ENCODE results near the gene SCAMP3. TPM values are rescaled to one million over a fixed set of nuclear protein-coding genes. Genes with fewer than 3 reads are reported as not detected.

SCAMP3 gene
- 25.8 and 28.2 TPM in 2 replicates for total RNA-seq

GRCh38 chr1:155261852-155262673 lies at the start of gene SCAMP3:
Gene SCAMP3 (minus strand): TSS chr1:155262360. CDS start chr1:155262151, 209 bp downstream.

GRCh38 chr1:155308493-155309422 lies 46.6 kb upstream of the SCAMP3 start, which contains the start of gene FDPS:
Gene FDPS (plus strand): TSS chr1:155308866. CDS start chr1:155309790, 924 bp downstream.

GRCh38 chr1:155301342-155301841 lies 39.2 kb upstream of the SCAMP3 start, which contains the start of gene PKLR:
Gene PKLR (minus strand): TSS chr1:155301438. CDS start chr1:155301395, 43 bp downstream.

GRCh38 chr1:155277070-155277901 lies 15.1 kb upstream of the SCAMP3 start, which contains the start of gene HCN3:
Gene HCN3 (plus strand): TSS chr1:155277463. CDS start chr1:155277591, 128 bp downstream.

GRCh38 chr1:155273343-155274245 lies 11.4 kb upstream of the SCAMP3 start, which contains the start of gene CLK2:
Gene CLK2 (minus strand): TSS chr1:155273504. CDS start chr1:155270977, 2,527 bp downstream.

GRCh38 chr1:155255243-155256007 lies 6.7 kb downstream of the SCAMP3 start, which contains the start of gene ENTREP3:
Gene ENTREP3 (minus strand): TSS chr1:155255483. CDS start chr1:155254877, 606 bp downstream.

GRCh38 chr1:155208541-155209311 lies 53.4 kb downstream of the SCAMP3 start, which contains the start of gene MTX1:
Gene MTX1 (plus strand): TSS chr1:155208695. CDS start chr1:155208805, 110 bp downstream.

GRCh38 chr1:155207806-155208540 lies 54.2 kb downstream of the SCAMP3 start, which contains the start of gene THBS3:
Gene THBS3 (minus strand): TSS chr1:155207897. CDS start chr1:155207876, 21 bp downstream.

Other genes starting within 250 kb of the SCAMP3 start
- gene DCST2, start 228.6 kb downstream of the SCAMP3 start, total RNA-seq = 0.09 and 0.11 TPM in 2 replicates
- gene DCST1, start 228.5 kb downstream of the SCAMP3 start, total RNA-seq = not detected in 2 replicates
- gene ADAM15, start 211.0 kb downstream of the SCAMP3 start, total RNA-seq = 97.1 and 129 TPM in 2 replicates
- 13.7 and 15.3 TPM in 2 replicates for gene EFNA4, start 198.6 kb downstream of the SCAMP3 start, total RNA-seq
- gene EFNA3, start 183.5 kb downstream of the SCAMP3 start, total RNA-seq = 1.4 and 2.1 TPM in 2 replicates
- 172 and 255 TPM in 2 replicates for gene EFNA1, start 134.5 kb downstream of the SCAMP3 start, total RNA-seq
- 56.8 and 66.1 TPM in 2 replicates for gene SLC50A1, start 126.5 kb downstream of the SCAMP3 start, total RNA-seq
- gene DPM3, start 121.8 kb downstream of the SCAMP3 start, total RNA-seq = 28.5 and 38.7 TPM in 2 replicates
- 139 and 143 TPM in 2 replicates for gene KRTCAP2, start 89.1 kb downstream of the SCAMP3 start, total RNA-seq
- 1.1 and 1.3 TPM in 2 replicates for gene TRIM46, start 88.5 kb downstream of the SCAMP3 start, total RNA-seq
- gene THBS3, start 54.5 kb downstream of the SCAMP3 start, total RNA-seq = 12.6 and 13.2 TPM in 2 replicates
- gene MTX1, start 53.7 kb downstream of the SCAMP3 start, total RNA-seq = 23.5 and 34.1 TPM in 2 replicates
- 2.4 and 2.5 TPM in 2 replicates for gene ENTREP3, start 6.9 kb downstream of the SCAMP3 start, total RNA-seq
- gene CLK2, start 11.1 kb upstream of the SCAMP3 start, total RNA-seq = 18.5 and 20.6 TPM in 2 replicates
- gene HCN3, start 15.1 kb upstream of the SCAMP3 start, total RNA-seq = 0.34 and 0.76 TPM in 2 replicates
- gene PKLR, start 39.1 kb upstream of the SCAMP3 start, total RNA-seq = not detected in 2 replicates
- 350 and 458 TPM in 2 replicates for gene FDPS, start 46.5 kb upstream of the SCAMP3 start, total RNA-seq
- 8.2 and 9.2 TPM in 2 replicates for gene RUSC1, start 58.5 kb upstream of the SCAMP3 start, total RNA-seq

Data from dermis lymphatic vessel endothelial cell (primary cell).